Activated CD8-positive, alpha-beta T cell treated with anti-CD3 and anti-CD28 coated beads, Interleukin-2, amount 10 ng/mL, durations not matched to agents 7 days and 5 days (primary cell): ENCODE data around the gene LHX1. TPM values are rescaled to one million over a fixed set of nuclear protein-coding genes. Genes with fewer than 3 reads are reported as not detected.

Source experiments
- ATAC-seq: fragments of 150-1000 bp; cut with Tn5 transposase; one replicate; pipeline ENCODE4 v1.10.0; 2021; ENCODE audit warnings: moderate library complexity
- CTCF ChIA-PET: fragments of 350-600 bp; sonication (Branson Sonifier 250); formaldehyde crosslinking; loops from one replicate; lab custom pipeline; 2021; ENCODE audit warnings: antibody characterized with exemption; lab: Charles Lee
- POLR2A ChIA-PET: fragments of 350-600 bp; sonication (Branson Sonifier 250); formaldehyde crosslinking; loops from one replicate; lab custom pipeline; 2021; ENCODE audit warnings: antibody characterized with exemption; lab: Charles Lee
- DNase-seq: peaks from one replicate; pipeline ENCODE4 v3.0.0-alpha.2; 2020
- H3K27ac Mint-ChIP-seq: one replicate; pipeline ENCODE4 v1.8.0; 2021; ENCODE audit warnings: mild to moderate bottlenecking, mixed read lengths
- H3K27me3 Mint-ChIP-seq: one replicate; pipeline ENCODE4 v1.8.0; 2021; ENCODE audit warnings: low read depth, mixed read lengths
- H3K36me3 Mint-ChIP-seq: one replicate; pipeline ENCODE4 v1.8.0; 2021; ENCODE audit warnings: low read depth, mixed read lengths
- H3K4me1 Mint-ChIP-seq: one replicate; pipeline ENCODE4 v1.8.0; 2021; ENCODE audit warnings: low read depth, mixed read lengths
- H3K4me3 Mint-ChIP-seq: one replicate; pipeline ENCODE4 v1.8.0; 2021; ENCODE audit warnings: mild to moderate bottlenecking, mixed read lengths
- H3K9me3 Mint-ChIP-seq: one replicate; pipeline ENCODE4 v1.8.0; 2022; ENCODE audit warnings: mixed read lengths; ENCODE audit not compliant: insufficient read depth
- total RNA-seq, 2 experiments: library from RNA; stranded (reverse); gene quantifications; one replicate each; pipeline ENCODE4 v1.2.3, GENCODE V29; 2021

Gene LHX1
- total RNA-seq, 2 experiments from 2014 or later = not detected

DNA sequence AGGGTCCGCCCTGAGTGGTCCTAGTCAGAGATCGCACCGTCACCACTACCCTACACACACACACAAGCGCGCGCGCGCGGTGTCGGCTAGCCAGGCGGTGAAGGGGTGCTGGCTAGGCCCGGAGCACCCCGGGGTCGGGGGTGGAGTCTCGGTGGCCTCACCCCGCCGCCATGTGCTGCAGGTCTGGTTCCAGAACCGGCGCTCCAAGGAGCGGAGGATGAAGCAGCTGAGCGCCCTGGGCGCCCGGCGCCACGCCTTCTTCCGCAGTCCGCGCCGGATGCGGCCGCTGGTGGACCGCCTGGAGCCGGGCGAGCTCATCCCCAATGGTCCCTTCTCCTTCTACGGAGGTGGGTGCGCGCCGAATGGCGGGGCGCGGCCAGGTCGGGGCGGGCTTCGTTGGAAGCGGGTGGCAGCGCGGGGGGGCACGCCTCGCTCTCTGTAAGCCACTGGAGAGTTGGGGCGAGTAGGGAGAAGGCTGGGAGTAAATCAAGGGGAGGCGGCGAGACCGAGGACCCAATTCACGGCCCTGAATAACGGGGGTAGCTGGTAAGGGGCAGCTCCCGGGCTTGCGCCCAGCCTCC is 4.8 kb downstream of the LHX1 start:
- peaks cover 50% of the 10 kb centered on the region for H3K4me1 Mint-ChIP-seq
- peak overlapping the region; percentile 0 for H3K27ac Mint-ChIP-seq
- ATAC-seq (peak; percentile 29), DNase-seq (no peak)
- POLR2A ChIA-PET = no interaction called here
- peaks cover 80% of the 10 kb centered on the region for H3K27me3 Mint-ChIP-seq
- CTCF ChIA-PET = no interaction called here
- H3K36me3 Mint-ChIP-seq = peaks cover 2% of the 10 kb centered on the region
- peak overlapping the region; percentile 2 for H3K4me3 Mint-ChIP-seq
- no peaks in the 10 kb centered on the region for H3K9me3 Mint-ChIP-seq

DNA sequence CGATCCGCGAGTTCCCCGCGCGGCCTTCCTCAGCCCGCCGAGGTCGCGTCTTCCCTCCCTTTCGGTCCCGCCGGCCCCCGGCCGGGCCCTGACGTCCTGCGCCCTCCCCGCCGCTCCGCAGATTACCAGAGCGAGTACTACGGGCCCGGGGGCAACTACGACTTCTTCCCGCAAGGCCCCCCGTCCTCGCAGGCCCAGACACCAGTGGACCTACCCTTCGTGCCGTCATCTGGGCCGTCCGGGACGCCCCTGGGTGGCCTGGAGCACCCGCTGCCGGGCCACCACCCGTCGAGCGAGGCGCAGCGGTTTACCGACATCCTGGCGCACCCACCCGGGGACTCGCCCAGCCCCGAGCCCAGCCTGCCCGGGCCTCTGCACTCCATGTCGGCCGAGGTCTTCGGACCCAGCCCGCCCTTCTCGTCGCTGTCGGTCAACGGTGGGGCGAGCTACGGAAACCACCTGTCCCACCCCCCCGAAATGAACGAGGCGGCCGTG is 5.4 kb downstream of the LHX1 start:
- CTCF ChIA-PET = no interaction called here
- peaks cover 80% of the 10 kb centered on the region for H3K27me3 Mint-ChIP-seq
- peak; percentile 12 for ATAC-seq
- no peak overlapping the region for H3K4me3 Mint-ChIP-seq
- H3K36me3 Mint-ChIP-seq = peaks cover 2% of the 10 kb centered on the region
- no peak for DNase-seq
- POLR2A ChIA-PET = no interaction called here
- no peak overlapping the region for H3K27ac Mint-ChIP-seq
- no peaks in the 10 kb centered on the region for H3K9me3 Mint-ChIP-seq
- H3K4me1 Mint-ChIP-seq = peaks cover 46% of the 10 kb centered on the region

DNA sequence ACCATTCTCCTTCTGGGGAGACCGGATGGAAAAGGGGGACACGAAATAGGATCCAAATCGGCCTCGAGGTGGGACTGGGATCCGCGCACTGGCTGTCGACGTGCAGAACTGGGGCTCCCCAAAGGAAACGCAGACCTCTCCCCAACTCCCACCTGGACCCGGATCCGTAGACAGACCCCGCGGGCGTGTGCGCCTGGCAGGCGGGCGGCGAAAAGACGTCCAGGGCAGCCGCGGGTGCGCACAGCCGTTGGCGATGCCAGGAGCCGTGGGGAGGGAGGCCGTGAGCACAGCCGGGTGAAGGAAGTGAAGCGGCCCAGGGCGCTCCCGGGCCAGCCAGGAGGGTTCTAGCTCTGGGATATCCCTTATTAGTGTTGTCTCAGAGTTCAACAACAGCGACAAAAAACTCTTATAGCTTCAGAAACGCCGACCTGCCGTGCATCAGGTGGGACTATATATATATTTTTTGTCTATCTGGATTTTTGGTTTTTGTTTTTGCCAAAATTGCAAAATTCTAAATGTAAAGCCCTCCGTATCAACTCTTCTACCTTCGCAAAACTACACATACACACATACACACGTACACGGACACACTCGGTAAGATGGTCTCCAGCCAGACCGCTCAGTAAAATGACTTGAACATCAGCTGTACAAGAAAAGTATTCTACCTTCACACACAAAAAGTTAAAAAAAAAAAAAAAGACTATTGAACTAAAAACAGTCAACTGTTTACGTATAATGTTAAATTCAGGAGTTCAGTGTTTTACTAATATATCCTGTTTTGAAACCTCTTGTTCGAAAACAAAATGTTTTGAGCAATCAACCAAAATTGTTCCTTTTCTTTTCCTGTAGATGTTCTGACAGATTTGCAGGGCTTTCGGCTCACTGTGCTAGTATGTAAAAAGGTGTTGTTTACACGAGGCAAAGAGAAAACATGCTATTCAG is 6.2 kb downstream of the LHX1 start:
- peaks cover 49% of the 10 kb centered on the region for H3K4me1 Mint-ChIP-seq
- ATAC-seq = no peak
- no peaks in the 10 kb centered on the region for H3K9me3 Mint-ChIP-seq
- DNase-seq = no peak
- H3K27me3 Mint-ChIP-seq = peaks cover 73% of the 10 kb centered on the region
- no peak overlapping the region for H3K27ac Mint-ChIP-seq
- CTCF ChIA-PET = no interaction called here
- peak overlapping the region; percentile 12 for H3K4me3 Mint-ChIP-seq
- H3K36me3 Mint-ChIP-seq = peaks cover 2% of the 10 kb centered on the region
- POLR2A ChIA-PET = no interaction called here

DNA sequence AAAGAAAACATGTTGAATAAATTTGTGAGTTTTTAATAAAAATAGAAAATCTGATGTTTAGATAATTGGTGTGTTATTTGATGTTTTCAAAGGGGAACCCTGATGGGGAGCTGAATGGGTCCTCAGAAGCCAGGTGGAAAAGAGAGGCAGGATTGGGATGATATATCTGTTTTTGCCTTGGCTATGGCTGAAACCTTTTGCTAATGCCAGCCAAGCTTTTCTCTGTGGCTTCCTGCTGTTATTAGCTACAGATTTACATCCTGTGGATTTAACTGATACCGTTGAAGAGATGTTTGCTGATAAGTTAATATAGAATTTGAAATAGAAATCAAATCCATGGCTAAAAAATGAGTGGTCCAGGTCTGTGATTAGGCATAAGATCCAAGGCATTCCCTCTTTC is 7.3 kb downstream of the LHX1 start:
- no peak overlapping the region for H3K27ac Mint-ChIP-seq
- ChIA-PET CTCF (no interaction called here), POLR2A (no interaction called here)
- H3K36me3 Mint-ChIP-seq = peaks cover 2% of the 10 kb centered on the region
- ATAC-seq (no peak), DNase-seq (no peak)
- no peaks in the 10 kb centered on the region for H3K9me3 Mint-ChIP-seq
- peaks cover 49% of the 10 kb centered on the region for H3K4me1 Mint-ChIP-seq
- H3K4me3 Mint-ChIP-seq = no peak overlapping the region
- H3K27me3 Mint-ChIP-seq = peaks cover 63% of the 10 kb centered on the region

DNA sequence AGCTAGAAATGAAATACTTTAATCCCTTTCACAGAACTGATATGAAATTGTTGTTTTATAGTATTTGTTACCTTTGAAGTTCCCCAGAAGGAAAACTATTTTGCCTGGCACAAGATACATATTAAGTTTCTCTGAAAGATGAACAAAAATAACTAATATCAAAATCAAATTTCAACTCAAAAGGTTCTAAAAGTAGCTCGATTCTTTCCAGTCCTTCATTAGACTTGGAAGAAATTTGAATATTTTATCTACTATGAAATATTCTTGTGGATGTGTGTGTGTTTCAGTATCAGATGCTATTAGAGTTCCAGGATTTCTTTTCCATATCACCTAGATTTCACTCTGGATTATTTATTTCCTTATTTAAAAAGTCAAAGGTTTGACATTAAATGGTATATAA is 7.9 kb downstream of the LHX1 start:
- Mint-ChIP-seq H3K27me3 (peaks cover 58% of the 10 kb centered on the region), H3K27ac (no peak overlapping the region), H3K36me3 (peaks cover 7% of the 10 kb centered on the region), H3K9me3 (no peaks in the 10 kb centered on the region), H3K4me1 (peaks cover 50% of the 10 kb centered on the region), H3K4me3 (no peak overlapping the region)
- DNase-seq (no peak), ATAC-seq (no peak)
- ChIA-PET CTCF (no interaction called here), POLR2A (no interaction called here)

DNA sequence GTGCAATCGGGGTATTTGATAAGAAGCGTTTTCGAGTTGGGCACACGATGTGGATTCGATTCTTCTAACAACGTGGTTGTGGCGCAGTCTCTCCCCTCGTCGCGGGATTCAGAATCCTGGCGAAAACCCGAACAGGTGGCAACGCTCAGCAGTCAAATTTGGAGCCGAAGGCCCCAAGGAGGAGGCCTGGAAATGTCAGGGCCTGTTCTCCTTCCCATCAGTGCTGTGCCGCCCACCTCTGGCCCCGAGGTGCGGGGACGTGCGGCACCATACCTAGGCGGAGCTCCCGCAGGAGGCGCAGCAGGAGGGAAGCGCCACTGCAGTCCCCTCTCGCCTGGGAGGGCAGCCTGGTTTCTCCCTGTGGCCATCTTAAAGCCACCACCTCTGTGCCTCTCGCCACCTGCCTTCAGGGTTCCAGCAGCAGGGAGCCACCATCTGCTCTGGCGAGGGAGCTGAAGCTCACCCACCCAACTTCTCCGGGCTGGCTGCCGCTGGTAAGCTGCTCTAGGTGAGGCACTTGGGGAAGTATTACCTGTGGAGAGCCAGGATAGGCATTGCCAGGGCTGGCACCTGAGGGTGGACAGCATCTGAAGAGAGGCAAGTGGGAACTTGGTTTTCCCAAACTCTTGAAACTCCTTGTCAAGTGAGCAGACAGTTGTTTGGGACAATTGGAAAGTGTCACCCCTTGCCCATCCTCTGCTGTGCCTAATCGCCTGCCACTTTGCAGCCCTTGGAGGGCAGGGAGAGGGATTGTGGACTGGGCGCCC is 8.9 kb downstream of the LHX1 start:
- ChIA-PET CTCF (no interaction called here), POLR2A (no interaction called here)
- DNase-seq (no peak), ATAC-seq (no peak)
- peaks cover 52% of the 10 kb centered on the region for H3K4me1 Mint-ChIP-seq
- H3K36me3 Mint-ChIP-seq = peaks cover 17% of the 10 kb centered on the region
- no peak overlapping the region for H3K4me3 Mint-ChIP-seq
- H3K27me3 Mint-ChIP-seq = peaks cover 48% of the 10 kb centered on the region
- no peak overlapping the region for H3K27ac Mint-ChIP-seq
- no peaks in the 10 kb centered on the region for H3K9me3 Mint-ChIP-seq

DNA sequence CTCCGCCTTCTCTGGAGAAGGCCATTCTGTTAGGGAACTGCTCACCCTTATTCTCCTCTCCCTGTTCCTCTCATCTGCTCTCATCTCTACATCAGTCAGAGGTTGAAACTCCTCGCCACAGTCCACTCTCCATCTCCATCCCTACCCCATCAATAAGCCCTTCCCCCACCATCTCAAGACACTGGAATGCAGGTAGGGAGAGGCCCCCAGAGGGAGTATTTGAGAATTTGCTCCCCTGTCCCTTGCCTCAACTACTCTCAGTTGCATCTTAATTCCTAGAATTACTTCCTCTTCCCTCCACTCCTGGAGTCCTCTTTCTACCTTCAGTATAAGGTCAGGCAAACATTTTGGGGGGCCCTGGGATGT is 9.4 kb downstream of the LHX1 start:
- ChIA-PET POLR2A (no interaction called here), CTCF (no interaction called here)
- Mint-ChIP-seq H3K4me1 (peaks cover 52% of the 10 kb centered on the region), H3K27ac (no peak overlapping the region), H3K9me3 (no peaks in the 10 kb centered on the region), H3K27me3 (peaks cover 42% of the 10 kb centered on the region), H3K36me3 (peaks cover 21% of the 10 kb centered on the region), H3K4me3 (no peak overlapping the region)
- no peak for DNase-seq
- ATAC-seq = no peak

DNA sequence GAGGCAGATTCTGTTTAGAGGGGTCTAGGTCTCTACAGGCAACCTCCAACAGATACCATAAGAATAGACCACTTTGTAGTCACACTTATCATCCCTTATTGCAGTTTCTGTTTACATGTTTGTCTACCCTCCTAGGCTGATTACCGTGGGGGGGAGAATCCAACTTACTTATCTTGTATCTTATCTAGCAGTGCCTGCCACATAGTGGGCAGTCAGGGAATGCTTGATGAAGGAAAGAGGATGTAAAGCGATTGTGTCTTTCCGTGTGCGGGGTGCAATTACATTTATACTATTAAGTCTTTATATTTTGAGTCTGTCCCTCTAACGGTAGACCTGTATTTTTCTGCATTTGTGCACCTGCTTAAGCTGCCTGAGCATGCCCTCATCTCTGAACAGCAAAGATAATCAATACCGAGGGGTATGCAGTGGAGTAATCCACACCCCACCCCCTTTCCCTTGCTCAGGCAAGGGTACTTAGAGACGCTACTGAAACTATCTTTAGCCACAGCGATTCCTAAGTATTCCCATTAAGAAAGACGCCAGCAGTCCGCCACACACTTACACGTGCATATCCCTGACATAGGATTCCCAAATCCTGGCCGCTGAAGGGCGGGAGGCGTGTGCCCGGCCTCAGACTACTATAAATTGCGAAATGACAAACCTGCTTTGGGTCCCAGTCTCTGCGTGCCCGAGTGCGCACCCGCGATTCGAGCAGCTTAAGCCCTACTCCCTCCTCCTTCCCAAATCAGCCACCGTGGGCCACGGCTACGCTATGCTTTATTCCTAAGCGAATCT is 10.8 kb downstream of the LHX1 start:
- ChIA-PET POLR2A (interaction anchor here (0.9 to 1.9 kb wide), 5 partner anchors 10 to 345 kb away, joined by 3 to 10 read pairs (median 3); partner anchors contain the start of gene LHX1), CTCF (interaction anchor here (1.1 to 3.7 kb wide), 3 partner anchors 46 to 292 kb away, joined by 3 to 25 read pairs (median 4); no protein-coding TSS in a partner anchor)
- Mint-ChIP-seq H3K27me3 (peaks cover 40% of the 10 kb centered on the region), H3K27ac (peak overlapping the region; percentile 98), H3K9me3 (no peaks in the 10 kb centered on the region), H3K4me3 (peak overlapping the region; percentile 96), H3K4me1 (peaks cover 62% of the 10 kb centered on the region), H3K36me3 (peaks cover 35% of the 10 kb centered on the region)
- ATAC-seq (no peak), DNase-seq (no peak)

DNA sequence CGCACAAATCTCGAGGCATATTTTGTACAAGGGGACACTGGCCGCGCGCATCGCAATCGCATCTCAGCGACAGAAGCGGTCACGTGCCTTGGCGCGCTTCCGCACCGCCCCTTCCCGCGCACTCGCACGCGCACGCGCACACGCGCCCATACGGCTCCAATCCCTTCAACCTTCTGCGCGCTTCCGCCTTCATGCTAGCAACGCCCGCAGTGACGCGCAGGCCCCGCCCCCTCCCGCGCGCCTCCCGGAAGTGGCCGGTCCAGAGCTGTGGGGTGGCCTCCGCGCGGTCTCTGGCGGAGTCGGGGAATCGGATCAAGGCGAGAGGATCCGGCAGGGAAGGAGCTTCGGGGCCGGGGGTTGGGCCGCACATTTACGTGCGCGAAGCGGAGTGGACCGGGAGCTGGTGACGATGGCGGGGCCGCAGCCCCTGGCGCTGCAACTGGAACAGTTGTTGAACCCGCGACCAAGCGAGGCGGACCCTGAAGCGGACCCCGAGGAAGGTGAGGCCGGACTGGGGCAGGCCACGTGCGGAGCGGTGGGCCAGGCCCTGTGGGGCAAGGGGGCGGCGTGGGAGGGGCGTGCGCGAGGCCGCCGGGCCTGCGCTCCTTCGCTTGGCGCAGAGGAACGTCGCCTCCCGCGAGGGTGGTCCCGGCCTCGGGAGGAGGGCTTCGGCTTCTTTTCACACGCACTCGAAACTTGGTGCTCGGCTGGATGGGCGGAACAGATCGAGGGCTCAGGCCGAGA is 11.6 kb downstream of the LHX1 start, which contains the start of gene AATF:
Gene AATF (plus strand): TSS at position 238 of the 744 bp plus-strand sequence. CDS start 172 bp downstream, at position 410.
- peaks cover 59% of the 10 kb centered on the region for H3K4me1 Mint-ChIP-seq
- CTCF ChIA-PET = interaction anchor here (1.1 to 3.7 kb wide), 4 partner anchors 45 to 347 kb away, joined by 3 to 25 read pairs (median 4); partner anchors contain the start of gene MRM1
- H3K27me3 Mint-ChIP-seq = peaks cover 32% of the 10 kb centered on the region

DNA sequence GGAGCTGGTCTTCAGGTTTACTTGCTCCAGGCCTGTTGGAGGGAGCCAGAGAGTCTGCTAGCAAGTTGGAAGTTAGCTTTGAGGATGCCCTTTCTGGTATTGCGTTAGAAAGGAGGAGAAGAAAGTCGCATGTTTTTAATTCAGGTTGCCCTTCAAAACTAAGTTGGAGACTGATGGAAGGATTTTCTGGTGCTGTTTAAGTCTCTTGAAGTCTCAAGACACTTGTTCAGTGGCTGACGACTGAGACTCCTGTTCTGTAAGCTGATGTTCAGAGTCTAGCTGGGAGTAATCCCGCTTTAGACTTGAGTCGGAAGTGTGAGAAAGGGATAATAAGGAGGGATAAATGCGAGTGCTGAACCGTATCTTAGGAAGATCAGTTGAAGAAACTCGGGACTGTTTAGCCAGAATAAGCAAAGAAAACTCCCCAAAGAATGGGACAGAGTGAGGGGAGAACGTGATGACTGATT is 12.2 kb downstream of the LHX1 start:
- POLR2A ChIA-PET = interaction anchor here (0.5 to 1.9 kb wide), 9 partner anchors 11 to 1141 kb away, joined by 3 to 10 read pairs (median 4); partner anchors contain the start of gene LHX1
- H3K27ac Mint-ChIP-seq = peak overlapping the region; percentile 98
- CTCF ChIA-PET = interaction anchor here (1.1 to 3.7 kb wide), 4 partner anchors 44 to 348 kb away, joined by 3 to 25 read pairs (median 4); partner anchors contain the start of gene MRM1
- peaks cover 48% of the 10 kb centered on the region for H3K36me3 Mint-ChIP-seq
- H3K27me3 Mint-ChIP-seq = peaks cover 29% of the 10 kb centered on the region
- peaks cover 59% of the 10 kb centered on the region for H3K4me1 Mint-ChIP-seq
- no peaks in the 10 kb centered on the region for H3K9me3 Mint-ChIP-seq
- no peak for ATAC-seq
- DNase-seq = no peak
- H3K4me3 Mint-ChIP-seq = peak overlapping the region; percentile 96

More for the DNA sequence above, 11.6 kb downstream of the LHX1 start, which contains the start of gene AATF:
- DNase-seq (peak; percentile 97), ATAC-seq (peak; percentile 96)
- H3K27ac Mint-ChIP-seq = peak within 1 kb of the TSS; percentile 98
- no peaks in the 10 kb centered on the region for H3K9me3 Mint-ChIP-seq
- H3K36me3 Mint-ChIP-seq = peaks cover 42% of the 10 kb centered on the region
- H3K4me3 Mint-ChIP-seq = peak within 1 kb of the TSS; percentile 96
- POLR2A ChIA-PET = interaction anchor here (0.5 to 1.9 kb wide), 9 partner anchors 10 to 1141 kb away, joined by 3 to 10 read pairs (median 4); partner anchors contain the start of gene LHX1
